ENCODE data around the gene SIGMAR1. TPM values are rescaled to one million over a fixed set of nuclear protein-coding genes. Genes with fewer than 3 reads are reported as not detected.

SIGMAR1 gene
- total RNA-seq, 3 donors from 2014 or later (not counting 1 experiment from before 2014, with no cell fraction given): 22.1 to 29.8 (median 23.0) TPM

GRCh38 chr9:34599546-34599945 lies 38.0 kb downstream of the SIGMAR1 start:
- Mint-ChIP-seq H3K27me3 (ENCODE audit: low read depth in 2 of 2) (peaks cover 9 to 24% of the 10 kb centered on the region in 2 donors), H3K27ac (no peak overlapping the region), H3K4me3 (no peak overlapping the region), H3K4me1 (no peaks in the 10 kb centered on the region), H3K9me3 (no peaks in the 10 kb centered on the region), H3K36me3 (no peaks in the 10 kb centered on the region)
- DNase-seq: no peak
- H3K27me3 ChIP-seq (ENCODE audit: control insufficient read depth, insufficient read depth, low read length): peaks cover 3% of the 10 kb centered on the region
- intact Hi-C loops (cut with micrococcal nuclease): no loop called here
- 70% methylated on average over 1 of the region's 1 CpG for WGBS (ENCODE audit: insufficient coverage)
- H3K4me3 ChIP-seq (ENCODE audit: low read length): no peak overlapping the region
- H3K4me1 ChIP-seq (ENCODE audit: control insufficient read depth, insufficient read depth, low read length): no peaks in the 10 kb centered on the region
- no peaks in the 10 kb centered on the region for H3K9me3 ChIP-seq (ENCODE audit: control insufficient read depth, insufficient read depth, low read length)
- no peak for TF ChIP-seq CTCF (IDR thresholded peaks at IDR 0.05)
- H3K27ac ChIP-seq (ENCODE audit: low read length): no peak overlapping the region
- no peak for ATAC-seq
- no peaks in the 10 kb centered on the region for H3K36me3 ChIP-seq (ENCODE audit: control insufficient read depth, insufficient read depth, low read length)

GRCh38 chr9:34594177-34594576 lies 43.4 kb downstream of the SIGMAR1 start:
- no peak overlapping the region for H3K4me3 ChIP-seq (ENCODE audit: low read length)
- 79% methylated on average over 5 of the region's 9 CpGs for whole genome bisulfite sequencing (ENCODE audit: insufficient coverage)
- no peaks in the 10 kb centered on the region for H3K9me3 ChIP-seq (ENCODE audit: control insufficient read depth, insufficient read depth, low read length)
- H3K27ac ChIP-seq (ENCODE audit: low read length): no peak overlapping the region
- no peaks in the 10 kb centered on the region for H3K36me3 ChIP-seq (ENCODE audit: control insufficient read depth, insufficient read depth, low read length)
- DNase-seq (no peak), ATAC-seq (no peak)
- Mint-ChIP-seq H3K27me3 (ENCODE audit: low read depth in 2 of 2) (peaks cover 31 to 56% of the 10 kb centered on the region in 2 donors), H3K36me3 (no peaks in the 10 kb centered on the region), H3K9me3 (no peaks in the 10 kb centered on the region), H3K27ac (no peak overlapping the region), H3K4me3 (no peak overlapping the region), H3K4me1 (peaks cover 9 to 30% of the 10 kb centered on the region in 2 donors)
- TF ChIP-seq CTCF (IDR thresholded peaks at IDR 0.05): no peak
- H3K27me3 ChIP-seq (ENCODE audit: control insufficient read depth, insufficient read depth, low read length): peaks cover 35% of the 10 kb centered on the region
- intact Hi-C loops (cut with micrococcal nuclease): loop anchor here (5.0 kb wide), 1 partner anchor 157 kb away; no protein-coding TSS in a partner anchor
- H3K4me1 ChIP-seq (ENCODE audit: control insufficient read depth, insufficient read depth, low read length): peaks cover 26% of the 10 kb centered on the region

DNA sequence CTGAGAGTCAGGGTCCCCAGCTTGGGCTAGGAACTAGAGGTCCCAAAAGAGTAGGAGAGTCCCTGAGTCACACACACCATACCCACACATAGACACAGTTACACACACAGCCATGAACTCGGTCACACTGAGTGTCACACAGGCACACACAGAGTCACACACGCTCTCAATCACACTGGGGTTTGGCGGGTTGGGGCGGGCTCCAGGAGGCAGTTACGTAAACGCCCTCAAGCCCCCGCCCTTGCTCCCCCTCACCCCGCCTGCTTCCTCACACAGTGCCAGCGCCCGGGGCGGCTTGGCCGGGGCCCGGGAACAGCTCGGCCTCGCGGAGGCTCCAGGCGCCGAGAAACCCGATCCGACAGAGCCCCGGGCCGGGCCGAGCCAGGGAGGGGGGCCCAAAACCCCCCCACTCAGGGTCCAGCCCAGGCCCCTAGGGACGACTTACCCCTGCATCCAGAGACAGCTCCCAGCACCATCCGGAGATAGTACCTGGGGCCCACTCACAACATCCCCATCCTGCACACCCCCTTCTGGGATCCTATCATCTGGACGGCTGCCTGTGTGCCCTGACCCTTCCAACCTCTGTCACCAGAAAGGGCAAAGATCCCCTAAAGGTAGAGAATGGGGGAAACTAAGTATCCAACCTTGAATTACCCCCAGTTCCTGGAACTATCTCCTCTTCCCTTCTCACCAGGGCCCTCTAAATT lies 44.5 kb downstream of the SIGMAR1 start:
- no peak for TF ChIP-seq CTCF (IDR thresholded peaks at IDR 0.05)
- DNase-seq (peak in 1 of 2 donors; percentile 34), ATAC-seq (peak in 2 of 3 donors; percentile 48)
- Mint-ChIP-seq H3K4me3 (peak overlapping the region; percentile 55), H3K9me3 (no peaks in the 10 kb centered on the region), H3K36me3 (no peaks in the 10 kb centered on the region), H3K27me3 (ENCODE audit: low read depth in 2 of 2) (peaks cover 41 to 67% of the 10 kb centered on the region in 2 donors), H3K4me1 (peaks cover 9 to 41% of the 10 kb centered on the region in 2 donors), H3K27ac (no peak overlapping the region)
- H3K9me3 ChIP-seq (ENCODE audit: control insufficient read depth, insufficient read depth, low read length): no peaks in the 10 kb centered on the region
- intact Hi-C loops (cut with micrococcal nuclease): loop anchor here (5.0 kb wide), 1 partner anchor 156 kb away; no protein-coding TSS in a partner anchor
- no peak overlapping the region for H3K4me3 ChIP-seq (ENCODE audit: low read length)
- WGBS (ENCODE audit: insufficient coverage): 6% methylated on average over 26 of the region's 26 CpGs
- H3K36me3 ChIP-seq (ENCODE audit: control insufficient read depth, insufficient read depth, low read length): no peaks in the 10 kb centered on the region
- H3K4me1 ChIP-seq (ENCODE audit: control insufficient read depth, insufficient read depth, low read length): peaks cover 28% of the 10 kb centered on the region
- peaks cover 40% of the 10 kb centered on the region for H3K27me3 ChIP-seq (ENCODE audit: control insufficient read depth, insufficient read depth, low read length)
- no peak overlapping the region for H3K27ac ChIP-seq (ENCODE audit: low read length)

Data from natural killer cell (primary cell).